Measurements from ENCODE around the gene PDCD1.

Gene PDCD1

GRCh38 chr2:241895427-241895711, 36.7 kb upstream of the PDCD1 start:
- no peak for DNase-seq

- no peak for DNase-seq
Measured at GRCh38 chr2:241894681-241895426, 36.2 kb upstream of the PDCD1 start.

GRCh38 chr2:241894056-241894641, 35.5 kb upstream of the PDCD1 start:
- no peak for DNase-seq

GRCh38 chr2:241893265-241893664, 34.6 kb upstream of the PDCD1 start:
- DNase-seq = no peak

- DNase-seq = no peak
Measured at GRCh38 chr2:241892299-241893137, 33.8 kb upstream of the PDCD1 start.

- no peak for DNase-seq
Measured at GRCh38 chr2:241891988-241892298, 33.2 kb upstream of the PDCD1 start.

- DNase-seq = no peak
Measured at GRCh38 chr2:241891315-241891987, 32.8 kb upstream of the PDCD1 start.

- DNase-seq = no peak
Measured at GRCh38 chr2:241890524-241891235, 32.0 kb upstream of the PDCD1 start.

- DNase-seq = no peak
Measured at GRCh38 chr2:241888641-241889040, 29.9 kb upstream of the PDCD1 start.

GRCh38 chr2:241887806-241888522, 29.3 kb upstream of the PDCD1 start:
- no peak for DNase-seq

- DNase-seq = no peak
Measured at GRCh38 chr2:241886840-241887447, 28.2 kb upstream of the PDCD1 start.

- DNase-seq = no peak
Measured at GRCh38 chr2:241885946-241886643, 27.4 kb upstream of the PDCD1 start.

- no peak for DNase-seq
Measured at GRCh38 chr2:241885291-241885945, 26.7 kb upstream of the PDCD1 start.

GRCh38 chr2:241884951-241885290, 26.2 kb upstream of the PDCD1 start:
- no peak for DNase-seq

- no peak for DNase-seq
Measured at GRCh38 chr2:241882091-241882625, 23.5 kb upstream of the PDCD1 start.

GRCh38 chr2:241880311-241881073, 21.8 kb upstream of the PDCD1 start:
- DNase-seq = no peak

- DNase-seq = no peak
Measured at GRCh38 chr2:241879326-241879725, 20.6 kb upstream of the PDCD1 start.

GRCh38 chr2:241877989-241878970, 19.6 kb upstream of the PDCD1 start:
- DNase-seq = peak; percentile 53

Measured in activated gamma-delta T cell (primary cell).